Activated CD8-positive, alpha-beta memory T cell treated with anti-CD3 and anti-CD28 coated beads for 48 hours (primary cell): Measurements from ENCODE around the gene CNKSR3.

Experiments used
- DNase-seq, 3 experiments: peaks; one replicate each; pipeline ENCODE4 v3.0.0-alpha.2; 2020; ENCODE audit warnings: low read depth in 2 of 3, low spot score in 2 of 3

The CNKSR3 gene

GRCh38 chr6:154479771-154480639 is 30.5 kb downstream of the CNKSR3 start:
- DNase-seq: no peak

DNA sequence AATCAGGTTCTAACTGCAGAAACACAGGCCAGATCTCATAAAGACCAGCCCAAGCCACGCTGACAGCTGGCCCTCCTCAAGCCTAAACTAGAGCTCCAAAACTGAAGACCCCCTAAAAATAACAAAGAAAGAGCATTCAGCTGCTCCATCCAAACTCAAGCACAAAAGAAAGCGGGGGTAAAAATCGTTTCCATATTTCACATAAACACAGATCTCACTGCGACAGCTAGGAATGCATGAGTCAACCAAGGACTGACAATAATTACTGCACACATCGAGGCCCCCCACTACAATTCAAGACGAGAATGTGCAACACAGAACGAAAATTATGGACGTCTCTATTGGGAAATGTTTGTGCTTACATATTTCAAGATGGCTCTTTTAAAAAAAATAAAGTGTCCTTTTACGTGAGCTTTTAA is 31.1 kb downstream of the CNKSR3 start:
- DNase-seq: no peak

- DNase-seq: no peak
Observed at GRCh38 chr6:154478701-154479060, 31.8 kb downstream of the CNKSR3 start.

GRCh38 chr6:154478021-154478700 is 32.3 kb downstream of the CNKSR3 start:
- DNase-seq: no peak

DNA sequence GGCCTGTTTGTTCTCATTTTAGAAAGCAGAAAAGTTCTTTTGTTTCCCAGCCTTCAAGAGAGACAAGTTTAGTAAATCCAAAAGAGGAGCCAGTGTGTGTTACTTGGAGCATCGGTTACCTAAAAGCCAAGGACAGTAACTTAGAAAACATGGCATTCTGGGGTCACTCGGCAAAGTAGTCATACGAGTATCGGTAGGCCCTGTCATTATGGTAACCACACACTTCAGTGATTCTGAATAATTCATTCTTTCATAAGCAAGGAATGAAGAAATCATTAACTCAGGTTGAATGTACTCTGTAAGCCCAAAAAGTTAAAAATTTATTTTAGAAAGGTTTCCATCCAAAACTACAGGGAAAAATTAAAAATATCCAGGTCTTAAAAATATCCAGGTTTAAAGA is 34.0 kb downstream of the CNKSR3 start:
- DNase-seq: no peak

DNA sequence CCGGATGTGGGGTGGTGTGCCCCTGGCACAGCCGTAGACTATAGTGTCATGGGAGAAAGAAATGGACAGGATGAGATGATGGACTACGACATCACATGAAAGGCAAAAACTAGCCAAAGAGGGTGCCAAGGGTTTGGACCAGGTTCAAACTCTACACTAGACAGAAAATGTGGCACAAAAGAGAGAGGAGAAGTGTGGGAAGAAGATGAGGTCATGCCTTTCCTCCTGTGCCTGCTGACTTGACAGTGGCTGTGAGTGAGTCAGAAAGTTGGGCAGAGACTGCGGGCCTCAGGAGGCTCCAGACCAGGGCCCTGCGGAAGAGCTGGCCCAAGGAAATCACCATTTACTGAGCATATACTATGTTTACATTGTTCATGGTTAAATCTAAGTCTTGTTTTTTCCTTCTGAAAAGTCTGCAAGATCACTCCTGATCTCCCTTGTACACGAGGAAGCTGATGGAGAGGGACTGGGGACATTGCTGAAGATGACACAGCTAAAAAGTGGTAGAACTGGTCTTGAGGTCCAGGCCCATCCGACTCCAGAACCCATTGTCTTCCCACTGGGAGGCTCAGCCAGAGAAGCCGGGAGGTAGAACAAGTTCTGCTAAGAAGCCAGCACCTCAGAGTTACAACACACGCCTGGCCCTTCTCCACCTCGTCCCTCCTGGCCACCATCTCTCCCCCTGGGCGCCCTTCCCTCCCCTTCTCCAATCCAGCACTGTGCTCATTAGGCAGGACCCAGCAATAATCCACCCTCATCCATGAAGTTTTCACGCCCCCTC is 35.6 kb downstream of the CNKSR3 start:
- no peak for DNase-seq

DNA sequence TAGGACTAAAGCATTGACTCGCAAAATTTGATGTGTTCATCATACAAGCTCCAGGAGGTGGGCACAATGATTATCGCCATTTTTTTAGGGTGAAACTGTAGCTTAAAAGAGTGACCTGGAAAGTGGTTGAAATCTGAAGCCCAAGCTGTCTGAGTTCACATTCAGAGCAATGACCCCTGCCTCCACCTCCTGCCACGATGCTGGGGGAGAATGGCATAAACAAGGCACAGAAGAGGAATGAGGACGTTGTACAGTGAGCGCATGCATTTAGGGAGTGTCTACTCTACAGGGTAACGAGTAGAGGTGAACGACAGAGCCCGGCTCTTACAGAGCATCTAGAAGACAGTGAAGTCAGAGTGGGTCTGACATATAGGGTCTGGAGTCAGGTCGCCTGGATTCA is 37.2 kb downstream of the CNKSR3 start:
- no peak for DNase-seq

- DNase-seq: no peak
Observed at GRCh38 chr6:154471609-154472362, 38.7 kb downstream of the CNKSR3 start.

- no peak for DNase-seq
Observed at GRCh38 chr6:154469306-154469935, 41.1 kb downstream of the CNKSR3 start.

GRCh38 chr6:154468760-154469159 is 41.7 kb downstream of the CNKSR3 start:
- no peak for DNase-seq

DNA sequence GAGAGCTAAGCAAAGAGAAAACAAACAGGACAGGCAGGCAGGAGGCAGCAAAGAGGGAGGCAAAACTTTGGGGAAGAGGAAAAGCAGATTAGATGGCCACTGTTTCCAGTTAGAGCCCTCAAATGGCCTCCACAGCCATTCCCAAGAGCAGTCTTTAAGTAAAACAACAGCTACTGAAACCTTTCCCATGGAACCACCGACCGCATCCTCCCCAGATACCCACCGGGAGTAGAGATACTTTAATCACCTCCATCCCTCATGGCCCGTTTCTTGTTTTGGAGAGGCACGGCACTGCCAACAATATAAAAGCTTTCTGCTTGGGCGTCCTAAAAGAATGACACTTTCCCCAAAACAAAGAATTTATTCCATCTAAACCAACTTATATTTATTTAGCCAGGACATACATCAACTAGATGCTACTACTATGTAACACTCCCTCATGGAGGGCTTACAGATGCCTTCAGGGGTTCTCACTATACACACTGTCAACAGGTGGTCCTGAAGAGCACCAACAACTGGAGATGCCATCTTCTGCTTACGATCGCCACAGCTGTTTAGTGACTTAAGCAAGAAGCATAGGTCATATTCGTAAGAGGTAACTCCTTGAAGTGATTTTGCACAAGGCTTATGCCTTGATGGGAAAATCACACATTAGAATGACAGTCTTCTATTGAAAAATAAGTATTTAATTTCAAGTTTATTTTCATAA is 43.4 kb downstream of the CNKSR3 start:
- no peak for DNase-seq

DNA sequence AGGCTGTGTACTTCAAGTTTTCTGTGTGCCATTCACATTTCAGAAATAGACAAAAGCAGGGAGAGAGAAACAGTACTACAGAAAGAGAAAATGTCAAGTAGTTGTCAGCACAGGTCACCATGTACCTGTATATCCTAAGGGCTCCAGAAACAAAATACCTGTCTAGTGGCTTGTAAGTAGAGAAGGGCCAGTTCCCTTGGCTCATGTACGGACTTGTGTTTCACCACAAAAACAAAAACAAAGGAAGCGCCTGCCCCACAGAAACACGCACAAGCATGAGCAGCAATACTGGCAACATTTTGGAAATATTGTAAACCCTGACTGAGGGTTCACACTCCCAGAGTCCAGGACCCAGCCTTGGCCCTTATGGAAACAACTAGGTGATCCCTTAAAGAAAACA is 44.3 kb downstream of the CNKSR3 start:
- DNase-seq: no peak

DNA sequence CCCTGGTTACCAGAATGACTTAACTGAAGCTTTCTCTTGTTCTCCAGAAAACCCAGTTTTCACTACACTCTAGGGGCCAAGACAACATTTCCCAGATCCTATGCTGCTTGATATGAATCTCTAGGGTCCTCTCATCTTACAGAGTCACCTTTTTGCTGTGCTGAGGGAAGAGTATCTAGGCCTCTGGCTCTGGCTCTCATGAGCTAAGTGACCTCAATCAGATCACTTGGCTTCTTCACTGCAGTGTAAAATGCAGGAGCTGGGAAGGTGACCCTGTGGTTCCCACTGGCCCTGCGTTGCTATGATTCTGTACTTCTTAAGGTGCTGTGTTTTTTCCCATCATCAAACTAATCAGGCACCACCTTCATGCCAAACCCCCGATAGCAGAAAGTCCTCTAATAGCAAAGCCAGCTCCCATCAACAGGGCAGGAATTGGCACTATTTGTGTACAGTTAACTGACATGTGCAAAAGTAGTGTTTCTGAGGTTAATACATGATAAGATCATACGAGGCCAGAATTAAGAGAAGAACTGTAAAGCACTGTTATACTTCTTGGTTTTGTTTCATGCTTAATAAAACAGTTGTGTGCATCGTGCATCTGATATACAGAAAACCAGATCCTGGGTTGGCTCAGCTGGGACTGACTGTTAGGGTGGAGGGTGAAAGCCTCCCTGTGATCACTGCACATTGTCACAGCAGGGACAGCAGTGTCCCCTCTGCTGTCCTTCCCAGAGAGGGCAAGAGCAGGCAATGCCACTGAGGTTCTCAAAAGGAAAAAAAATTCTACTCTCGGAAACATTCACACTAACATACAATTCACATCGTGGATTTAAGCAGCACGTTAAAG is 46.7 kb downstream of the CNKSR3 start:
- DNase-seq: no peak

DNA sequence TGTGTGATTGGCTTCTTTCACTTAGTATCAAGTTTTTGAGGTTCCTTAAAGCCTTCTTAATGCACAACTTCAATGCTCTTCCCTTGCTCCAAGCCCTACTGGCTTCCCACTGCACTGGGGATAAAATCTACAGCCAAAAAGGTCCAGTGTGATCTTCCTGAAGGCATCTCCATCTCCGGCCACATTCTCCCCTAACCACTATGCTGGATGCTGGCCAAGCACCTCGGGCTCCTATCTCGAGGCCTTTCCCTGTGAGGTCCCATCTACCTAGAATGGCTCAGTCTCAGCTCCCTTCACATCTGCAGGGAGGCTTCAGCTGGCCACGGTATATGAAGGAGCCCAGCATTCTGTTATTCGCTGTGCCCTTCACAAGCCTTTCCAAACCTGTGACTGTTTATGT is 48.1 kb downstream of the CNKSR3 start:
- no peak for DNase-seq

GRCh38 chr6:154461348-154461747 is 49.1 kb downstream of the CNKSR3 start:
- DNase-seq: no peak

GRCh38 chr6:154460306-154461071 is 50.0 kb downstream of the CNKSR3 start:
- no peak for DNase-seq

DNA sequence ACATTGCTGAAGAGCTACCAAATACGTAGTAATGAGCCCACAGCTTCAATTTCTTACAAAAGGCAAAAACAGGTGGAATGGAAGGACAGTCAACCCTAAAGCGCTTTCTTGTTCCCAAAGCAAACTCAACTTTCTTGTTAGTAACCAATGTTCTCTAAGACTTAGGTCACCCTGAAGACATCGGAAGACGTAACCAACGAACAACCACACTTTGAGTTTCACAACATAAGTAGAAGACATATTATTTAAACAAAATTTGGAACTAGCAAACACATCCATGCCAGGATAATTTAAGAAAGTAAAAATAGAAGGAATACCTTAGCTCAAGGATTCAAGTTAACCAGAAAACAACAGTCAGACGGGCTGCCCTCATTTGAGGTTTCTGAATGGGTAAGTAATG is 51.0 kb downstream of the CNKSR3 start:
- no peak for DNase-seq
